ENCODE measurements around the gene KAZN.

Gene KAZN

GRCh38 chr1:14748151-14748550 is 149.7 kb downstream of the KAZN start:
- DNase-seq = no peak

- no peak for DNase-seq
These were observed 150.5 kb downstream of the KAZN start for GRCh38 chr1:14748977-14749376.

- DNase-seq = no peak
These were observed 152.0 kb downstream of the KAZN start for GRCh38 chr1:14750490-14750889.

GRCh38 chr1:14755518-14756252 is 157.2 kb downstream of the KAZN start:
- no peak for DNase-seq

GRCh38 chr1:14756589-14757285 is 158.3 kb downstream of the KAZN start:
- no peak for DNase-seq

- no peak for DNase-seq
These were observed 158.8 kb downstream of the KAZN start for GRCh38 chr1:14757286-14757625.

GRCh38 chr1:14759042-14759818 is 160.7 kb downstream of the KAZN start:
- DNase-seq = no peak

GRCh38 chr1:14759843-14760242 is 161.4 kb downstream of the KAZN start:
- DNase-seq = no peak

GRCh38 chr1:14760780-14761179 is 162.3 kb downstream of the KAZN start:
- no peak for DNase-seq

- DNase-seq = no peak
These were observed 163.0 kb downstream of the KAZN start for GRCh38 chr1:14761291-14762153.

- DNase-seq = no peak
These were observed 165.5 kb downstream of the KAZN start for GRCh38 chr1:14763977-14764376.

- no peak for DNase-seq
These were observed 167.3 kb downstream of the KAZN start for GRCh38 chr1:14765773-14766172.

GRCh38 chr1:14767075-14767474 is 168.6 kb downstream of the KAZN start:
- no peak for DNase-seq

- DNase-seq = no peak
These were observed 170.3 kb downstream of the KAZN start for GRCh38 chr1:14768582-14769304.

GRCh38 chr1:14769486-14770274 is 171.2 kb downstream of the KAZN start:
- no peak for DNase-seq

- no peak for DNase-seq
These were observed 175.0 kb downstream of the KAZN start for GRCh38 chr1:14773396-14774025.

- DNase-seq = no peak
These were observed 175.7 kb downstream of the KAZN start for GRCh38 chr1:14774225-14774624.

- DNase-seq = no peak
These were observed 176.5 kb downstream of the KAZN start for GRCh38 chr1:14774988-14775387.

GRCh38 chr1:14775434-14775833 is 176.9 kb downstream of the KAZN start:
- DNase-seq = no peak
